Natural killer cell (primary cell): Measurements from ENCODE around the gene TRAF3. TPM values are rescaled to one million over a fixed set of nuclear protein-coding genes. Genes with fewer than 3 reads are reported as not detected.

Experiments used
- ATAC-seq, 3 donors: fragments of 150-1000 bp in 2 of 3; fragments of 200-7000 bp in 1 of 3; cut with Tn5 transposase; 1 replicate in 1 of 3; 2 replicates in 2 of 3; pipeline ENCODE4 v1.10.0; 2021; ENCODE audit warnings: mild to moderate bottlenecking in 2 of 3, moderate library complexity in 2 of 3
- DNase-seq, 2 donors: peaks; one replicate each; pipeline versions ENCODE4 v3.0.0 to v3.0.0-alpha.2; 2013 to 2021; ENCODE audit warnings: mixed read lengths in 1 of 2
- H3K27ac ChIP-seq: one replicate; pipeline ENCODE4 v1.5.1; 2013; ENCODE audit warnings: mild to moderate bottlenecking, low read length
- H3K27me3 ChIP-seq: one replicate; pipeline ENCODE4 v1.6.1; 2013; ENCODE audit warnings: low read length; ENCODE audit not compliant: control insufficient read depth, insufficient read depth
- H3K36me3 ChIP-seq: one replicate; pipeline ENCODE4 v1.6.1; 2013; ENCODE audit warnings: low read length; ENCODE audit not compliant: control insufficient read depth, insufficient read depth
- H3K4me1 ChIP-seq: one replicate; pipeline ENCODE4 v1.6.1; 2013; ENCODE audit warnings: low read length; ENCODE audit not compliant: control insufficient read depth, insufficient read depth
- H3K4me3 ChIP-seq: one replicate; pipeline ENCODE4 v1.5.1; 2013; ENCODE audit warnings: low read length
- H3K9me3 ChIP-seq: one replicate; pipeline ENCODE4 v1.6.1; 2013; ENCODE audit warnings: low read length; ENCODE audit not compliant: control insufficient read depth, insufficient read depth
- H3K27ac Mint-ChIP-seq, 2 donors: one replicate each; pipeline ENCODE4 v1.8.0; 2022; ENCODE audit warnings: mild to moderate bottlenecking in 2 of 2, mixed read lengths in 2 of 2, moderate library complexity in 1 of 2
- H3K27me3 Mint-ChIP-seq, 2 donors: one replicate each; pipeline ENCODE4 v1.8.0; 2022; ENCODE audit warnings: low read depth in 2 of 2, mixed read lengths in 2 of 2
- H3K36me3 Mint-ChIP-seq: one replicate; pipeline ENCODE4 v1.8.0; 2022; ENCODE audit warnings: mixed read lengths
- H3K4me1 Mint-ChIP-seq, 2 donors: one replicate each; pipeline ENCODE4 v1.8.0; 2022; ENCODE audit warnings: mixed read lengths in 2 of 2
- H3K4me3 Mint-ChIP-seq: one replicate; pipeline ENCODE4 v1.8.0; 2022; ENCODE audit warnings: mild to moderate bottlenecking, moderate library complexity, mixed read lengths
- H3K9me3 Mint-ChIP-seq, 2 donors: one replicate each; pipeline ENCODE4 v1.8.0; 2022; ENCODE audit warnings: mixed read lengths in 2 of 2
- CTCF ChIP-seq: fragments of 200-600 bp; IDR thresholded peaks from one replicate; pipeline ENCODE4 v1.8.0; 2022; ENCODE audit warnings: antibody characterized with exemption
- WGBS: methylation state at CpG from one replicate; pipeline ENCODE4 v1.1.7; 2013; ENCODE audit warnings: missing lambda C conversion rate; ENCODE audit not compliant: insufficient coverage; 5-methylcytosine and 5-hydroxymethylcytosine counted together
- intact Hi-C: fragments of 100-400 bp; cut with micrococcal nuclease; formaldehyde crosslinking; loops from one replicate; pipeline ENCODE4 v1.14.2; 2022
- total RNA-seq, 4 donors: library from RNA; stranded (reverse); fragments of 120-200 nt in 1 of 4; gene quantifications; one replicate each; pipeline versions ENCODE4 v1.2.3 to v1.2.4, GENCODE V29; 2013 to 2022

TRAF3 gene
- total RNA-seq, 3 donors from 2014 or later (not counting 1 experiment from before 2014, with no cell fraction given) = 21.0 to 31.6 (median 23.5) TPM

GRCh38 chr14:102750376-102750775, 26.9 kb upstream of the TRAF3 start:
- Histone ChIP-seq H3K27ac (no peak overlapping the region), H3K27me3 (no peaks in the 10 kb centered on the region), H3K36me3 (no peaks in the 10 kb centered on the region), H3K4me1 (no peaks in the 10 kb centered on the region), H3K4me3 (no peak overlapping the region), H3K9me3 (no peaks in the 10 kb centered on the region)
- no peak for DNase-seq
- Mint-ChIP-seq H3K27ac (no peak overlapping the region), H3K36me3 (no peaks in the 10 kb centered on the region), H3K4me3 (no peak overlapping the region), H3K27me3 (no peaks in the 10 kb centered on the region), H3K9me3 (no peaks in the 10 kb centered on the region), H3K4me1 (no peaks in the 10 kb centered on the region)
- intact Hi-C loops = no loop called here
- ATAC-seq = no peak
- 95% methylated on average over 14 of the region's 14 CpGs for WGBS
- TF ChIP-seq CTCF = no peak

GRCh38 chr14:102751088-102751487, 26.2 kb upstream of the TRAF3 start:
- H3K4me3 ChIP-seq = no peak overlapping the region
- WGBS = 92% methylated on average over 16 of the region's 16 CpGs
- no peak for DNase-seq

GRCh38 chr14:102752239-102752847, 24.9 kb upstream of the TRAF3 start:
- H3K27me3 Mint-ChIP-seq = no peaks in the 10 kb centered on the region
- no peak for TF ChIP-seq CTCF

More at GRCh38 chr14:102751088-102751487, 26.2 kb upstream of the TRAF3 start:
- Histone ChIP-seq H3K9me3 (no peaks in the 10 kb centered on the region), H3K27ac (no peak overlapping the region), H3K36me3 (no peaks in the 10 kb centered on the region), H3K4me1 (no peaks in the 10 kb centered on the region), H3K27me3 (no peaks in the 10 kb centered on the region)
- intact Hi-C loops = no loop called here
- Mint-ChIP-seq H3K27ac (no peak overlapping the region), H3K4me1 (no peaks in the 10 kb centered on the region), H3K27me3 (no peaks in the 10 kb centered on the region), H3K36me3 (no peaks in the 10 kb centered on the region), H3K9me3 (no peaks in the 10 kb centered on the region), H3K4me3 (no peak overlapping the region)
- ATAC-seq = no peak
- TF ChIP-seq CTCF = no peak

More at GRCh38 chr14:102752239-102752847, 24.9 kb upstream of the TRAF3 start:
- Histone ChIP-seq H3K27ac (no peak overlapping the region), H3K4me3 (no peak overlapping the region), H3K4me1 (no peaks in the 10 kb centered on the region), H3K9me3 (no peaks in the 10 kb centered on the region), H3K36me3 (no peaks in the 10 kb centered on the region), H3K27me3 (no peaks in the 10 kb centered on the region)
- no peak overlapping the region for H3K27ac Mint-ChIP-seq
- DNase-seq = no peak
- 81% methylated on average over 14 of the region's 14 CpGs for WGBS
- H3K4me3 Mint-ChIP-seq = no peak overlapping the region
- H3K4me1 Mint-ChIP-seq = no peaks in the 10 kb centered on the region
- no peaks in the 10 kb centered on the region for H3K9me3 Mint-ChIP-seq
- no peak for ATAC-seq
- intact Hi-C loops = no loop called here
- H3K36me3 Mint-ChIP-seq = no peaks in the 10 kb centered on the region
